ENCODE measurements around the gene UGT1A5.

Gene UGT1A5

DNA sequence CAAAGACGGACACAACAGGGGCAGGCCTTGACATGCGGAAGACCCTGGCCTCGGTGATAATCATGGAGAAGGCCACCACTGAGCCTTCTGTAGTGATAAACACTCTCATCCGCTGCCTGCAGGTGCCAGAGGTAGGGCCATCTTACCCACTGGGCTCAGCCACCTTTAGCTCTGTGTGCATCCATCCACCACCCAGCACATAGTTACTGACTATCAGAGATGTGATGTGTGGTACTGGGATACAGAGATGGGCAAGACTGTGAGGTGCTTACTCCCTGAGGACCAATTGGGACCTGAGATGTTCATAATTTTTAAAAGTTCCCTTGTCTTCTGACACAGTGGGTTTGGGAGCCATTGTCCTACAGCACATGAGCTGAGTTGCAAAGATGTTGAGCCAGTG, 67.0 kb downstream of the UGT1A5 start:
- DNase-seq (ENCODE audit: low read depth in 2 of 2): no peak

DNA sequence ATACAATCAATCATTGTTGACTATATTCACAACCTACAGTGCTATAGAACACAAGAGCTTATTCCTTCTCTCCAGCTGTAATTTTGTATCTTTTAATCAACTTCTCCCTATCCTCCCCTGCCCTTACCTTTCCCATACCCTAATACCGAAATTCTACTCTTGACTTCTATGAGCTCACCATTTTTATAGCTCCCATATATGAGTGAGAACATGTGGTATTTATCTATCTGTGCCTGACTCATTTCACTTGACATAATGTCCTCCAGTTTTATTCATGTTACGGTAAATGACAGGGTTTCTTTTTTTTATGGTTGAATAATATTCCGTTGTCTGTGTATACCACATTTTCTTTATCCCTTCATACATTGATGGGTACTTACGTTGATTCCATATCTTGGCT, 68.1 kb downstream of the UGT1A5 start:
- DNase-seq (ENCODE audit: low read depth in 2 of 2): no peak

DNA sequence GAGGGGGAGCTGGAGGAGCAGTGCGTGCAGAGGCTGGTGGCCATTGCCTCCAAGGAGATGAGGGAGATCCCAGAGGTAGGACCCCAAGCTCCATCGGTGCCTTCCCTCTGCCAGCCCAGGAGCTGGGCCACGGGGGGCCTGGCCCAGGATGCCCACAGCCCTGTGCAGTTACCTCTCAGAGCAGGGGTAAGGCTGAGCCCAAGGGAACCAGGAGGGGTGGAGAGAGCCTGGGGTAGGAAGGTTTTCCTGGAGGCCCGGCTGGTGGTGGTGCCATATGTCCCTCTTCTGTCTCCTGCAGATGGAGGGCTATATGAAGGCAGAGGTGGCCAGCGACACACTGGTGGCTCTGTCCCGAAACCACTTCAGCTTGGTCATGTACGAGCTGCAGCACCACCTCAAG, 76.8 kb downstream of the UGT1A5 start:
- no peak for DNase-seq (ENCODE audit: low read depth in 2 of 2)

DNA sequence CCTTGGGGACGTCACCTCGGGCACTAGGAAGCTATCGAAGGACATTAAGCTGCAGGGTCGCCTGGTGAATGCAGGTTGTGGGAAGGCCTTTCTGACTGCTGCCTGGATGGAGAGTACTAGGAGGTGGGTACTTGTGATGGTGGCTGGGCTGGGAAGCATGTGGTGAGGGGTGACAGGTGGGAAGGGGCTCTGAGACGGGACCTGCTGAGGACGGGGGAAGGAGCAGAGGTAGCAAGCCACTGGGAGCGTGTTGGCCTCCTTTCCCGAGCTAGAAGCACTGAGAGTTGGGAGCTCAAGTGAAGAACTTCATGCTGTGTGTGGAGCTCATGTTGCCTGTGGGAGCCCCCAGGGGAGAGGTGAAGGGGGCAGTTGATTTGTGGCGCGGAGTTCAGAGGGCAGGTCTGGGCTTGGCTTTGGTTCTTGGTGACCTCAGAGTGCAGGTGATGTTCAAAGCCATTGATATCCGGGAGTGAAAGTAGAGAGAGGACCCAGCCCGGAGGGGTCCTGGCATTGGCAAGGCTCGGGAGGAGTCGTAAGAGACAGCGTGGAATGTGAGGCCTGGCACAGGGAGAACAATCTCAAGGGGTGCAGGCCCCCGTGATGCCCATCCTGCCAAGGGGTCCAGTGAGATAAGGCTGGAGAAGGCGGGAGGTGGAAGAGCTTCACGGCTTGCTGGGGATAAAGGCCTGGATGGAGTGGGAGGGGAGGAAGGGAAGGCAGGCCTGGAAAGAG, 78.6 kb downstream of the UGT1A5 start:
- no peak for DNase-seq (ENCODE audit: low read depth in 2 of 2)

DNA sequence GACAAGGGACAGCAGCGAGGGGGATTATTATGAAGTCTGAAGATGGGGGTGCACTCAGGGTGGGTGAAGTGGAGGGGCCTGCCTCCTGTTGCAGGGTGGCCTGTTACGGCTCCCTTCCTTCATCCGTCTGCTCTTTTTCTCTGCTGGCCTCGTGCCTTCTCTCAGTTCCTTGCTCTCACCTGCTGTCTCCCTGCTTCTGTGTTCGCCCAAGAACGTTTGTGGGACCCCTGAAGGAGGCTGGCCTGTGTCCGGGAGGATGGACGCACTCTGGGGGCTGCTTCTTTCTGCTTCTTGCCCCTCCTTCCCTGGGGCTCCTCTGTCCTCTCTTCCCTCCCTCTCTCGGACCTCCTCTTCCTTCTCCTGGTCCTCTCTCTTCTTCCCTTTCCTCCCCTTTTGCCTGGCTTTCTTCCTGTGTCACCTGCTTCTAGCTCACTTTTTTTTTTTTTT, 79.2 kb downstream of the UGT1A5 start:
- DNase-seq (ENCODE audit: low read depth in 2 of 2): no peak

DNA sequence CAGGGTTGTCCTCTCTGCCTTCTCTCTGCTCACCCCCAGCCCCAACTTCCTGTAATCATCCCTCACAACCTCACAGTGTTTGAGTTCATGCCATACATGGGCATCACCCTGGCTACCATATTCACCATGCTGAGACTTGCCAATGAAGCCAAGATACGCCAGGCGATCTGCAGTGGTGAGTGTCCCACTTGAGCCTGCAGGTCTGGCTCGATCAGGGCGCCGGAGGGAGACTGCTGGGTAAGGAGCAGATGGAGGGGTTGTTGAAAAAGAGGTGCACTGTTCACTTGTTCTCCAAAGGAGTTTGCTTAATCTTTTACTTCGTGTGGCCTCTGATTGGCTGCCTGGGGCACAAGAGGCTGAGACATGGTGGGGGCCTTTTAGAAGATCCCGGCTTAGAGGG, 80.0 kb downstream of the UGT1A5 start:
- DNase-seq (ENCODE audit: low read depth in 2 of 2): no peak

DNA sequence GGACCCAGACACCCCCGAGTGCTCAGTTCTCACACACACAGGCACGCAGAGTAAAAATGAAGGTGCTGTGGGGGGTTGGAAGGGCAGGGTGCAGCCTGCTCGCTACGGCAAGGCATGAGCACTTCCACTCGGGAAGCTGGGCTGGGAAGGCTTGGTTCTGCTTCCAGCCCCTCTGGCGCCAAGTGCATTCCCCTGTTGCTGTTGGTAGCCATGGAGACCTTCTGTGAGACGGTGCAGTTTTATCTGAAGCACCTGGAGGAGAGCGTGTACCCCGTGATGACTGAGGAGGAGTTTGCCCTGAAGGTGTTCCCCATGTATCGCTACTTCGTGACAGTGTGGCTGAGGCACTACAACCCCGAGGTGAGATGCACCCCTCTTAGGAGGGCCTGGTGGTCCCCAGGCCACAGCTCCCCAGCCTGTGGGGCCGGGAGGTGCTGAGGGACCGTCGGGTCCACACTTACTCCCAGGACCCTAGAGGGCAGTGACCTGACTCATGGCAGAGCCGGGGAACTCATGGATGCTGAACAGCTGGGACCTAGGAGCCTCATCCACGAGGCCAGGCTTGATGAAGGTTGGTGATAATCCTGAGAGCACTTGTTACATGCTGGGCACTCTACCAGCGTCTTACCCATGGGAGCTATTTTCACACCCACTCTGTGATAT, 80.9 kb downstream of the UGT1A5 start:
- no peak for DNase-seq (ENCODE audit: low read depth in 2 of 2)

DNA sequence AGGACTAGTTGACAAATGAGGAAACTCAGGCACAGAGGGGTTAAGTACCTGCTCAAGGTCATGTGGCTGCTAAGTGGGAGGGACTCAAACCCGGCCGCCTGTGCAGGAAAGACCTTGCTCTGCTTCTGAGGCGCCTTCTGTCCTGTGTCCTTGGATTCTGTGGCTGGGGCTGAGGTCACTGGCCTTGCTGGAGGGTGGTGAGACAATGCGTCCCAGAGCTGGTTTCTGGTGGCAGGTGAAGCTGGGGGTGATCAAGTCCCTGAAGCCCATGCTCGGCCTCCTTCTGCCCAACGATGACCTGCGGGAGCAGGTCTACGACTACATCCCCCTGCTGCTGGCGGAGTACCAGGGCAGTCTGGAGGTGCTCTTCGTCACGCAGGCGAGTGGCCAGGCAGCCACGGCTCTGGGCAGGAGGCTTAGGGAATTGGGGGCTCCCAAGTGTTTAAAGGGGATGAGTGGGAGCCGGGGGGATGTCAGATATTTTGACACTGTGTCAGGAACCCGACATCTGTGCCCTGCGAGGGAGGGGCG, 81.5 kb downstream of the UGT1A5 start:
- DNase-seq (ENCODE audit: low read depth in 2 of 2): no peak

DNA sequence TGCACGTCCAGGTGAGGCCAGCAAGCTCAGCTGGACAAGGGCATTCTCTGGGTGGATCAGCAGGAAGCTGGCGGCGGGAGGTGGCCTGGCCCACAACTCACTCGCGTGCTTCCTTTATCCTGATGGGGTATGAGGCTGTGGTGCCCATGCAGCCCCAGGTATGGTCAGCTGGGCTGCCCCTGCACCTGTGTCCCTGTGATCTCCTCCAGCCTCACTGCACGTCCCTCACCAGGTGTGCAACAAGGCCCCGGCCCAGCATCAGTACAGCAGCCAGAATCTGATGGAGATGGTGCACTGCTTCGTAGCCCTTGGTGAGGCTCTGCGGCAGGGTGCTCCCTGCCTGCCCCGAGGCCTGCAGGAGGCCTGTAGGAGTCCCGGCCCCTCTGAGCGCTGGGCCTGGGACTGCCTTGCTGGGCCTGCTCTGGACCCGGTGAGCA, 83.0 kb downstream of the UGT1A5 start:
- no peak for DNase-seq (ENCODE audit: low read depth in 2 of 2)

DNA sequence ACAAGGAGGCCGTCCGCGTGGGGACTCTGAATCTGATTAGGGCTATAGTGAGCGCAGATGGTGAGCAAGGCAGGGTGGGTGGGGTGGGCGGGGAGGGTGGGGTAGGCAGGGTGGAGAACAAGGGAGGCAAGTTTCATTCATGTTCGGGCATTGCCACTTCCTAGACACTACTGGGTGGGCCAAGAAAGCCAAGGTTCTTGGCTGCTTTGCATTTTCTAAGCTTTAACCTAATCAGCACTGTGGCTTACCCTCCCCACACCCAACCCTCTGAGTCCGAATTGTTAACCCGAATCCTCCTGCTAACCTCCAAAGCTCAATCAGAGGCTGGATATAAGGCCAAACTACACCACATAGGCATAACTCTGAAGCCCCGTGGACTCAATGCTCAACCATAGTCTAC, 83.5 kb downstream of the UGT1A5 start:
- DNase-seq (ENCODE audit: low read depth in 2 of 2): no peak

DNA sequence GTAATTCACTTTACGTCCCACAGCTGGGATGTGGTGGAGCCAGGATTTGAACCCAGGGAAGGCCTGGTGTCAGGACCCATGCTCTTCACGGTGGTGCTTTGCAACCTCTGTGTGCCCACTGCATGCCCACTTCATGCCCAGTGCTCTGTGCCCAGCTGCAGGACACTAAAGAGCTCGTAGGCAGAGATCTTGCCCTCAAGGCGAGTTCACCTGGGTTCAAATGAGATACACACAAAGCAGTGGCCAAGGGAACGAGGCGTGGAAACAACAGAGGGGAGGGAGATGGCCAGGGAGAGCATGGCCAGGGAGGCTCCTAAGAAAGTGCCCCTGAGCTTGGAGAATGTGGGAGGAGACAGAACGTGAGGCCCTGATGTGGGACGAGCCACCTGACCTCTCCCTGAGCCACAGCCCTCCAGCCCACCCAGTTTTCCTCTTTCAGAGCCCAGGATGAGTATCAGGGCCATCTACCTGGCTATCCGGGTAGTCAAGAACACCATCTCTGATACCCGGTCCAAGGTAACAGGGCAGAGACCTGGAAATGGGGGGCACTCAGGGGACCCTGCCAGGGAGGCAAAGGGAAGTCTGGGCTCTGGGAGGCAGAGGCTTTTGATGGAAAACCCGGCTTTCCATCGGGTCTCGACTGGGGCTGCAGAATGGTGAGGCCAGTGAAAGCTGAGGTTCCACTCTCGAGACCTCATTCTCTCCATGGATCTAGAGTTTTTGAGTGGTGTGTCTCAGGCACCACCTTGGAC, 85.8 kb downstream of the UGT1A5 start:
- no peak for DNase-seq (ENCODE audit: low read depth in 2 of 2)

DNA sequence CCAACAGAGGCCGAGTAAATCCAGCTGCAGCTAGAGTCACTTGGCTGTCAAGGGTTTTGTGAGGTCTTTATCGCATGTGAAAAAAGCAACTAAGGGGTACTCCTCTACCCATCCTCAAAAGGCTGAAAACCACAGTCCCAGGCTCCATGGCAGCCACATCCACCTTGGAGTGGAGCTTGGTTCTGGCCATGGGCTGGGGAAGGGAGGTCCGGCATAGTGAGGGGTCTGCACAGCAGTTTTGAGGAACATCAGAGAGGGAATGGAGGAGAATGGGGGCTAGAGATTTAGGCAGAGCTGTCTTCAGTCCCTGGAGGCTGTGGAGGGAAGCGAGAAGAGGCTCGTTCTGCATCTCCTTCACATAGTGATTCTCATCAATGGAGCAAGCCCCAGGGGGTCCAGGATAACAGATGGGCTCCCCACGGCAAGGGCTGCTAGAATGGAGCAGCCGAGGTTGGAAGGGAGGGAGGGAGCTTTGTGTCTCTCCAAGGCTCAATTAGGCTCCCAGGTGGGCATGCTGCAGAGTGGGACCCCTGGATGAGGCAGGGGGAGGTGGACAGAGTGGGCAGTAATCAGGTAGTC, 86.5 kb downstream of the UGT1A5 start:
- no peak for DNase-seq (ENCODE audit: low read depth in 2 of 2)

DNA sequence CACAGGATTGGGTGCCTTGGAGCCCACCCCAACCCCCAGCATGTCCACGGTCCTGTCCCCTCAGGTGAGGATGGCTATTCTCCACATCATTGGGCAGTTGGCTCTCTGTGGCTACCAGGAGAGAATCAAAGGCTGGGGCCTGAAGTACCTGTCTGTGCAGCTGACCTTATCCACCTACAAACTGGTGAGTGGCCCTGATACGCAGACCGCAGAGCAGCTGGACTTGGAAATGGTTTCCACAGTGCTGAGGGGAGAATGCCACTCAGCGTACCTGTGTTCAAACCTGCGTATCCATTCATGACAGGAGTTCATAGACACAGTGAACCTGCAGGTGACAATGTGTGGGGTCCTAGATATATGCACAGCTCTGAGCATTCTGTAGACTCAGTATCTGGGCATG, 87.0 kb downstream of the UGT1A5 start:
- no peak for DNase-seq (ENCODE audit: low read depth in 2 of 2)

DNA sequence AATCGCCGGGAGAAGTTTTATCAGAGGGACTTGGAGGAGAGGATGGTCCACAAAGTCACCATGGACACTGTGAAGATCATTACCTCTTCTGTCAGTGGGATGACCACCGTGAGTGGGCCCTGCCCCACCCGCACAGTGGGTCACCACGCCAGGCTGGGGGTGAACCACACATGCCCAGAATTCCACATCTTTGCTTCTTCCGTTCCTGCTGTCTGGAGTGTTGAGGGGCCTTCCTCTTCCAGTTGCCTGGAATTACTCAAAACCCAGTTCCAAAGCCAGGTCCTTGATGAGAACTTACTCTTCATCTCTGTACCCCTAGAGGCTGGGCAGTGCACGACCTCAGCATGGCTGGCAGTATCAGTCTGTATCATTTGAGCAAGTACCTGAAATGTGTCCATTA, 87.5 kb downstream of the UGT1A5 start:
- no peak for DNase-seq (ENCODE audit: low read depth in 2 of 2)

DNA sequence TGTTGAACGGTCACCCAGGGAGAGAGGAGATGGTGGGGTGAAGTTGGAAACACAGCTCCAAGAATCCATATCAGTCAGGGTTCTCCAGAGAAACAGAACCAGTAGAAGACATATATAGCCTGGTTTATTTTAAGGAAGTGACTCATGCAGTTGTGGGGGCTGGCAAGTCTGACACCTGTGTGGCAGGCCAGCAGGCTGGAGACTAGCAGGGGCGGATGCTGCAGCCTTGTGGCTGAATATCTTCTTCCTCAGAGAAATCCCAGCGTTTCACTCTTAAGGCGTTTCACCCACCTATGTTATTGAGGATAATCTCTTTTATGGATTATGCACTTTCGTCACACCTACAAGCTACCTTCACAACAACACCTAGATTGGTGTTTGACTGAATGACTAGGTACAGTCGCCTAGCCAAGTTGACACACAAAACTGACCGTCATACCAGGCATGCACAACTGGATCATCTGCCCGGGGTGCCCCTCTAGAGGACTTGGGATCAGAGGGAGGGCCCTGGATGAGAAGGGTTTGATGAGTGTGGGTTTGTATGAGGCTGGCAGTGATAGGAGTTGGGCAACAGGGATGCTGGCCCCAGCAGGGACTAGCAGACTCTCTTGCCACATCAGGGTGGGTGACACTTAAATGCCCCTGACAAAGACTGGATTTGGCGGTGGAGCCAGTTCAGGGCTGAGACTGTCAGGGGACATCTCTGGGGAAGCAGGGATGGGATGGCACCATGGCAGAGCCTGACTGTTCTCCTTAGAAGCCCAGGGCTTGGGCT, 88.8 kb downstream of the UGT1A5 start:
- DNase-seq (ENCODE audit: low read depth in 2 of 2): peak in 1 of 2 donors; percentile 15

DNA sequence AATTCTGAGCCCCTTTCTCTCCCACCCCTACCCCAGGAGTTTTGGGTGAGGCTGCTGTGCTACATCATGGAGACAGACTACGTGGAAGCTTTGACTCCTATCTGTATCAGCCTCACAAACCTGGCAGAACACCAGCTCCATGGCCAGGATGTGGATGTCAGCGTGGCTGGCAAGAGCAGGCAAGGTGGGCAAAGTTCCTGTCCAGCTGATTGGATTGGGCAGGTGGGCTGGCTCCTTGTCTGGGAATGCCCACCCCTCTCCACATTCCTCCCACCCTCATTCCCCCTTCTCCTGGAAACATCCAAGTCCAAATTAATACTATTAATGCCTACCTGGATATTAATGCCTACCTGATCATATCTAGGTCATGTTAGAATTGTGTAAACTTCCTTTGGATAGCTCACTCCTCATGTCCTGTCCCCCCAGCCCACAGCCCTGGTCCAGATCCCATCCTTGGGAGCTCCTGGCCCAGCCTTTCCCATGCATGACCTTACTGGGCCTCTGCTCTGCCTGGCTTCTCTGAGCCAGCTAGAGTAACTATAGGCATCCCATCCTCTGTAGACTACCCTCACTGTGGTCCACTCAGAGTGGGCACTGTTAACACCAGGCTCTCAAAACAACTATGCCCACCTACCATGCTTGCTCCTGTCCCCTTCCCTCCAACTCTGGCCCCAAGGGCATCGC, 89.6 kb downstream of the UGT1A5 start:
- DNase-seq (ENCODE audit: low read depth in 2 of 2): no peak

DNA sequence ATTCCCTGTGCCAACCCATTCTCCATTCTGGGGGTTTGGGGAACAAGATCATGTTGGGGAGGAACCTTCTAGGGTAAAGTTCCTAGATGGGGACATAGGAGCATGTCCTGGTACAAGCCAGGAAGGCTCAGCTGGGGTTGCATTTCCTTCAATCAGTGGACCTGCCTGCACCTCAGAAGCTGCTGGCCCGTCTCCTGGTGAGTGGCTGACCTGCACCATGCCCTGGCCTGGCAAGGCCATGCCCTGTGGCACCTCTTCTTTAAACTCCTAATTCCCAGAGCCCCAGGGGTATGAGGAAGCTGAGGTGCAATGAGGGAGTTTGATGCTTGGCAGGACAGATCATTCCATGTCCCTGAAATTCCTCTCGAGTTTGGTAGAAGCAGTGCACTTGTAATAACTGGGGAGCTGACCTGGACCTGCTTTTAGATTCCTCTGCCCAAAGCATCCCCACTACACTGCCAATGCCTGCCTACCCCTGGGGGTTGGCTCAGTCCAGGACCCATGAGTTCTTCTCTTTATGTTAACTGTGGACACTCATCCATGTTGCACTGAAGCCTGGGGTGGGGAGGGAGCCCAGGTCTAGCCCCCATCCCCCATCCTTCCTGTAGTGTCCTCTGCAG, 90.7 kb downstream of the UGT1A5 start:
- DNase-seq (ENCODE audit: low read depth in 2 of 2): no peak

DNA sequence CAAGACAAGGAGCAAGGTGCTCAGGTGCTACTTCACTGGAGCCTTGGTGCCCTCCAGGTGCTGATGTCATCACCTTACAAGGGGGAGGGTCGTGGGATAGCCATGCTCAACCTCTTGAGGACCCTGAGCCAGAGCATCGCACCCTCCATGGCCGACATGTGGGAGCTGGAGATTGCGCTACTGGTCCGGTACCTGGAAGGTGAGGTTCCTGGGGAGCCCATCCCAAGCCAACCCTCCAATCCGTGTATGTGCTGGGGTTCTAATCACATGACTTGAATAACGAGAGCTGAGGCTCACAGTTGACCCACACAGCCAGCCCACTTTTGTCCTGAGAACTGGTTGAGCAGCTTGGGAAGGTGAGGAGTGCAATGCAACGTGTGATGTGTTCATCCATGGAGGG, 91.3 kb downstream of the UGT1A5 start:
- no peak for DNase-seq (ENCODE audit: low read depth in 2 of 2)

DNA sequence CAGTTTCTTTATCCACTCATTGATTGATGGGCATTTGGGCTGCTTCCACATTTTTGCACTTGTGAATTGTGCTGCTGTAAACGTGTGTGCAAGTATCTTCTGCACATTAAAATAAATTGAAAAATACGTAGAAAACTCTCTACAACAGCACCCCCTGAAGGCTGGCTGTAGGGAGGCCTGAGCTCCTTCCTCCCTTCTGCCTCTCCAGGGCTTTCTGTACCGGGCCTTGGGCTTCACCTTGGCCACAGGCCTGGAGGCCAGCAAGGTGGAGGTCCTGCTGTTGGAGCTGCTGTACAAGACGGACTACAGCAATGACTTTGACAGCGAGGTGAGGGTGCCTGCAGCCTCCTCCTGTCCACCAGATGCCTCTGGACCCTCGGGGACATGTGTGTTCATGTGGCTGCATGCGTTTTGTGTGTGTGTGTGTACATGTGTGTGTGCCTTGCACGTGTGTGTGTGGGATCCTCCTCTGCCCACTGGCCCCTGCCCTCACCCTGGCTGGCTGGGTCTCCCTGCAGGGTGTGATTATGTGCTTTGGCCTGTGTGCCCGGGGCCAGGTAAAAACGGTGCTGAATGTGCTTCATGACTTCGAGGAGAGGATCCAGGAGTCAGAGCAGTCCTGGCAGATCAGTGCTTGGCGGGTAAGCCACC, 94.6 kb downstream of the UGT1A5 start:
- DNase-seq (ENCODE audit: low read depth in 2 of 2): no peak
